ENCODE data around the gene ZMIZ1.

The ZMIZ1 gene

DNA sequence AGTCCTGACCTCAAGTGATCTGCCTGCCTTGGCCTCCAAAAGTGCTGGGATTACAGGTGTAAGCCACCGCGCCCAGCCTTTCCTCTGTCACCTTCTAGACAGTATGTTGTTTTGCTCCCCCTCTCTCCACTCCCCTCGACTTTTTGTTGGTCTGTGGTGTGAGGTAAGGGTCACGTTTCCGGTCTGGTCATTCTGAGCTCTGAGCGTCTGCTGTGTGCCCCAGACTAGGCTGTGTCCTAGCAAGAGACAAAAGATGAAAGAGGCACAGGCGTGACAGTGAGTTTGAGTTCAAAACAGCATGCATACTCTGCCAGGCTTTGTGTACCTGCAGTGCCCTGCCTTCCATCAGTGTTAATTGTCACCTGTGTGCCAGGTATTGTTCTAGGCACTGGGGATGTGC, 191.1 kb downstream of the ZMIZ1 start:
- peak; percentile 34 for DNase-seq
- Histone ChIP-seq H3K27ac (peak overlapping the region; percentile 86), H3K27me3 (ENCODE audit: insufficient read depth, low read depth, severe bottlenecking) (no peaks in the 10 kb centered on the region), H3K4me3 (ENCODE audit: low read depth, low read length) (no peak overlapping the region), H3K36me3 (peaks cover 6% of the 10 kb centered on the region), H3K9me3 (ENCODE audit: severe bottlenecking) (no peaks in the 10 kb centered on the region)
- TF ChIP-seq, protein P1, sequence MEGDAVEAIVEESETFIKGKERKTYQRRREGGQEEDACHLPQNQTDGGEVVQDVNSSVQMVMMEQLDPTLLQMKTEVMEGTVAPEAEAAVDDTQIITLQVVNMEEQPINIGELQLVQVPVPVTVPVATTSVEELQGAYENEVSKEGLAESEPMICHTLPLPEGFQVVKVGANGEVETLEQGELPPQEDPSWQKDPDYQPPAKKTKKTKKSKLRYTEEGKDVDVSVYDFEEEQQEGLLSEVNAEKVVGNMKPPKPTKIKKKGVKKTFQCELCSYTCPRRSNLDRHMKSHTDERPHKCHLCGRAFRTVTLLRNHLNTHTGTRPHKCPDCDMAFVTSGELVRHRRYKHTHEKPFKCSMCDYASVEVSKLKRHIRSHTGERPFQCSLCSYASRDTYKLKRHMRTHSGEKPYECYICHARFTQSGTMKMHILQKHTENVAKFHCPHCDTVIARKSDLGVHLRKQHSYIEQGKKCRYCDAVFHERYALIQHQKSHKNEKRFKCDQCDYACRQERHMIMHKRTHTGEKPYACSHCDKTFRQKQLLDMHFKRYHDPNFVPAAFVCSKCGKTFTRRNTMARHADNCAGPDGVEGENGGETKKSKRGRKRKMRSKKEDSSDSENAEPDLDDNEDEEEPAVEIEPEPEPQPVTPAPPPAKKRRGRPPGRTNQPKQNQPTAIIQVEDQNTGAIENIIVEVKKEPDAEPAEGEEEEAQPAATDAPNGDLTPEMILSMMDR (IDR thresholded peaks at IDR 0.05; ENCODE audit: low read depth, low read length), result no peak

DNA sequence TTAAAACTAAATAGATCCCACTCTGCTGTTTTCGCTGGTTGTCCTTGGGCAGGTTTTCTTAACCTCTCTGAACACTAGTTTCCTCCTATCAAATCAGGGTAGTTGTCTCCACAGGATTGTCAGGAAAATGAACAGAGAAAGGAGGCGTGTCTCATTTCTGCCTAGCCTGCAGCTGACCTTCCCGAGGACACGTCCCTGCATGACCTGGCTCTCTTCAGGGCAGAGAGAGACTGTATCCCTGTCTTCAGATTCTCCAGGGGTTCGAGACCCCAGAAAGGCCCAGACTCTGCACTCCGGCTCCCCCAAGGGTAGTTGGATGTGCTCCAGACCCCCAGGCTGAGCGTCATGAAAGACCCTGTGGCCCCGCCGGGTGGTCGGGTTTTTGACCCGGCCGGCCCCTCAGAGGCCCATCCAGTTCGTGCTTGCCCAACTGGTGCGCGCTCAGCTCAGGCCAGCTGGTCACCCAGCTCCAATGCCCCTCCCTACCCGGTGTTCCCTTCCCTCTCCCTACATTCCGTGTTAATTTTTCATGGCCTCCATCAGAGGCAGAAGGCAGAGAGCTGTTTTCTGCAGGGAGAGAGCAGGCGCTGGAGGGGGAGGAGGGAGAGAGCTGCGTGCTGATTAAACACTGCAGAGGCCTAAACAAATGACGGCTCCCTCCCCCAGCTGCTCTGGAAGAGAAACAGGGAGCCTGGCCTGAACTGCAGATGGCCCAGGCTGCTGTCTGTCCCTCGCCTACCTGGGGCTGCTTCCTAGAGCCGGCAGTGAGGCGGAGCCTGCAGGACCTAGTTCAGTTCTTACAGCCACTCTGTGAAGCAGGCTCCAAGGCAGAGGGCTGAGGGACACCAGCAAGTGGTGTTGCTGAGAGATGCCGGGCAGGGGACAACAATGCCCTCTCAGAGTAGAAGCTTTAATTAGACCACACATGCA, 192.3 kb downstream of the ZMIZ1 start:
- peaks cover 4% of the 10 kb centered on the region for H3K36me3 ChIP-seq
- peak overlapping the region; percentile 86 for H3K27ac ChIP-seq
- peak; percentile 91 for DNase-seq

DNA sequence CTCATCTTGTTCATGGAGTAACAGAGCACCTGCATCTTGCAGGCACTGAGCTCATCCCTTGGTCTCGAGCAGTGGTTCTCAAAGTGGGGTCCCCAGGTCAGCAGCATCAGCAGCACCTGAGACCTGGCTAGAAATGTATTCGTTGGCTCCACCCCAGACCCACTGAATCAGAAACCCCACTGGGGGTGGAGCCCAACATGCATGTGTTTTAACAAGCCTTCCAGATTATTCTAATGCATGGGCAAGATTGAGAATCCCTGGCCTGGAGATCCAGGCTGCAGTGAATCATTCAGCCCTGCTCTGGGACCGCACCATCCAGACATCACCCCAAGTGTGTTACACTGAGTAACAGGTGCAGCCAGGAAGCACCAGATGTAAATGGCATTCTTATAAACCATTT, 193.4 kb downstream of the ZMIZ1 start:
- H3K9me3 ChIP-seq (ENCODE audit: severe bottlenecking), result no peaks in the 10 kb centered on the region
- DNase-seq, result no peak
- H3K27me3 ChIP-seq (ENCODE audit: insufficient read depth, low read depth, severe bottlenecking), result no peaks in the 10 kb centered on the region
- peaks cover 4% of the 10 kb centered on the region for H3K36me3 ChIP-seq
- TF ChIP-seq, protein P1 (IDR thresholded peaks at IDR 0.05; ENCODE audit: low read depth, low read length), result no peak
- H3K27ac ChIP-seq, result peak overlapping the region; percentile 86
- H3K4me3 ChIP-seq (ENCODE audit: low read depth, low read length), result no peak overlapping the region

More for the DNA sequence above, 192.3 kb downstream of the ZMIZ1 start:
- no peaks in the 10 kb centered on the region for H3K27me3 ChIP-seq (ENCODE audit: insufficient read depth, low read depth, severe bottlenecking)
- H3K4me3 ChIP-seq (ENCODE audit: low read depth, low read length), result peak overlapping the region; percentile 29
- H3K9me3 ChIP-seq (ENCODE audit: severe bottlenecking), result no peaks in the 10 kb centered on the region
- TF ChIP-seq, protein P1 (IDR thresholded peaks at IDR 0.05; ENCODE audit: low read depth, low read length), result no peak

DNA sequence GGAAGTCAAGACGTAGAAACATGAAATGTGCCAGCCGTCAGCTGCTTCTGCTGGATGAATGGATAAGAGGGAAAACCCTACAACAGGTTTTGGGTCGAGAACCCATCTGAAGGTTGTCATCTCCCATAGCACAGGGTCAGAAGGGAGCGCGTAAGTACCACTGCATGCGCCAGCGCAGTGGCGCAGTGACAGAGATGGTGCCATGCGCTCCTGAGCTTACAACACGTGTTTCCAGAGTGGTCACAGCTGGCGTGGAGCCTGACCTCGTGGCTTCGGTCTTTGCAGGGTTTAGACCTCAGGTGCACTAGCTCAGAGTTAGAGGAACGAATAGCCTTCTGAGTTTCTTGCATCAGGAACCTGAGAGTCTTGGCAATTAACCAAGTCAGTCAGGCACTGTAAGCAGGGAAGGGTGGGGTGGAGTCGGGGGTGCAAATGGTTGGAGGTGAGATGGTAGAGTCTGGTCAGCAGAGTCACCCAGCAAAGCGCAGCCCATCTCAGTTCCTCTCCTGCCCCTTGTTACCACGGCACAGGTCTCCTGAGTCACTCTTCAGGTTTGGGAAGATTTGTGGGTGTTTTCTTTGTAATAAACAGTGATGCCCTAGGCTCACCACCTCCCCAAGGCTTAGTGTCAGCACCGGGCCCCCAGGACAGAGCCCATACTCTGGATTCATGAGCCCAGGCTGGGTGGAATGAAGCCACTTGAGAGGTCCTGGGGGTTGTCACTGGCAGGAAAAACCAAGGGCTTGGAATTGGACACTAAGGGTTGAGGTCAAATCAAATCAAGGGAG, 194.4 kb downstream of the ZMIZ1 start:
- H3K36me3 ChIP-seq, result peaks cover 5% of the 10 kb centered on the region
- no peak for DNase-seq
- H3K27ac ChIP-seq, result no peak overlapping the region
- TF ChIP-seq, protein P1 (IDR thresholded peaks at IDR 0.05; ENCODE audit: low read depth, low read length), result no peak
- H3K27me3 ChIP-seq (ENCODE audit: insufficient read depth, low read depth, severe bottlenecking), result no peaks in the 10 kb centered on the region
- no peaks in the 10 kb centered on the region for H3K9me3 ChIP-seq (ENCODE audit: severe bottlenecking)
- no peak overlapping the region for H3K4me3 ChIP-seq (ENCODE audit: low read depth, low read length)

DNA sequence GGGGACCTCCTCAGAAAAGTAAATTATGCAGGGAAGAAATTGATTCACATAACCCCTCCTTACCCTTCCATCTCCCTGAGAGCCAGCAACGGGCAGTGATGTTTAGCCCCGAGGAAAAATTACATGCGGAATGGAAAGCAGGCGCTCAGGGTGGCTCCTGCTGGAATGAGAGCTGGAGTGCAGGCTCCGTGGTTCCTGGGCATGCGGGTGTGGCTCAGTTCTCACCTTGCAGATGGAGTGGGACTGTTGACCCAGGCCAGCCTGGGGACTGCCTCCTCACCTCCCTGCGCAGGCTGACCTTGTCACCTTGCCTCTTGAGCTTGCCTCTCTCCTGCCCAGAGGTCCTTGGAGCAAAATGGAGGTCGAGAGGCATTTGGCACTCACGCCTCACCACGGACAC, 195.2 kb downstream of the ZMIZ1 start:
- Histone ChIP-seq H3K36me3 (peaks cover 8% of the 10 kb centered on the region), H3K27ac (no peak overlapping the region)

More for the DNA sequence above, 195.2 kb downstream of the ZMIZ1 start:
- no peak overlapping the region for H3K4me3 ChIP-seq (ENCODE audit: low read depth, low read length)
- TF ChIP-seq, protein P1 (IDR thresholded peaks at IDR 0.05; ENCODE audit: low read depth, low read length), result no peak
- DNase-seq, result no peak
- H3K9me3 ChIP-seq (ENCODE audit: severe bottlenecking), result no peaks in the 10 kb centered on the region
- no peaks in the 10 kb centered on the region for H3K27me3 ChIP-seq (ENCODE audit: insufficient read depth, low read depth, severe bottlenecking)

Measured in WERI-Rb-1 (cell line).